CD4-positive, alpha-beta T cell (primary cell): ENCODE measurements around the gene ANKLE2. TPM values are rescaled to one million over a fixed set of nuclear protein-coding genes. Genes with fewer than 3 reads are reported as not detected.
"Not testable (repeated sequence)": the region's sequence is repeated elsewhere in the genome, so short reads cannot be mapped to it uniquely, and the experiment has no call there.

ENCODE experiments used
- ATAC-seq: fragments of 200-7000 bp; cut with Tn5 transposase; one replicate; pipeline ENCODE4 v1.10.0; 2022; ENCODE audit warnings: mild to moderate bottlenecking; ENCODE audit not compliant: poor library complexity
- CTCF ChIA-PET: fragments of 350-600 bp; sonication (Branson Sonifier 250); formaldehyde crosslinking; loops from one replicate; lab custom pipeline; 2021; ENCODE audit warnings: antibody characterized with exemption, inconsistent platforms; lab: Charles Lee
- POLR2A ChIA-PET: fragments of 350-600 bp; sonication (Branson Sonifier 250); formaldehyde crosslinking; loops from one replicate; lab custom pipeline; 2021; ENCODE audit warnings: antibody characterized with exemption, inconsistent platforms; lab: Charles Lee
- DNase-seq, 14 experiments: peaks; one replicate each; pipeline ENCODE4 v3.0.0-alpha.2; 2013 to 2020; ENCODE audit warnings: mixed read lengths in 2 of 14
- H3K27ac ChIP-seq, 2 donors: one replicate each; pipeline versions ENCODE4 v1.5.1 to v1.7.0; 2013; ENCODE audit warnings: low read length in 2 of 2, low read depth in 1 of 2, mild to moderate bottlenecking in 1 of 2
- H3K27me3 ChIP-seq, 2 experiments: 1 replicate in 1 of 2; 2 replicates in 1 of 2; pipeline versions ENCODE4 v1.6.1 to v1.7.0; 2013; ENCODE audit warnings: low read length in 2 of 2, control low read depth in 1 of 2, mild to moderate bottlenecking in 1 of 2, moderate library complexity in 1 of 2; ENCODE audit not compliant: insufficient read depth in 2 of 2, control insufficient read depth in 1 of 2
- H3K36me3 ChIP-seq: one replicate; pipeline ENCODE4 v1.6.1; 2013; ENCODE audit warnings: low read length, control low read depth; ENCODE audit not compliant: insufficient read depth
- H3K4me1 ChIP-seq: one replicate; pipeline ENCODE4 v1.6.1; 2013; ENCODE audit warnings: low read length, control low read depth; ENCODE audit not compliant: insufficient read depth
- H3K4me3 ChIP-seq: one replicate; pipeline ENCODE4 v1.5.1; 2013; ENCODE audit warnings: mild to moderate bottlenecking, low read length, moderate library complexity
- H3K9me3 ChIP-seq, 2 experiments: 1 replicate in 1 of 2; 2 replicates in 1 of 2; pipeline versions ENCODE4 v1.6.1 to v1.7.0; 2013; ENCODE audit warnings: low read length in 2 of 2, mild to moderate bottlenecking in 2 of 2, control low read depth in 1 of 2, moderate library complexity in 1 of 2; ENCODE audit not compliant: control insufficient read depth in 1 of 2, insufficient read depth in 1 of 2
- H3K27ac Mint-ChIP-seq: one replicate; pipeline ENCODE4 v1.8.0; 2020; ENCODE audit warnings: mixed read lengths
- H3K27me3 Mint-ChIP-seq: one replicate; pipeline ENCODE4 v1.8.0; 2021; ENCODE audit warnings: mixed read lengths
- H3K36me3 Mint-ChIP-seq: one replicate; pipeline ENCODE4 v1.8.0; 2021; ENCODE audit warnings: low read depth, mixed read lengths
- H3K4me1 Mint-ChIP-seq: one replicate; pipeline ENCODE4 v1.8.0; 2021; ENCODE audit warnings: low read depth, mixed read lengths
- H3K4me3 Mint-ChIP-seq: one replicate; pipeline ENCODE4 v1.8.0; 2020; ENCODE audit warnings: mild to moderate bottlenecking, mixed read lengths
- H3K9me3 Mint-ChIP-seq: one replicate; pipeline ENCODE4 v1.8.0; 2020; ENCODE audit warnings: mixed read lengths
- CTCF ChIP-seq: fragments of 200-600 bp; IDR thresholded peaks from one replicate; pipeline ENCODE4 v1.8.0; 2022; ENCODE audit warnings: antibody characterized with exemption, mild to moderate bottlenecking
- intact Hi-C, 2 experiments: fragments of 100-400 bp; cut with DNase I in 1 of 2; cut with micrococcal nuclease in 1 of 2; formaldehyde crosslinking; loops; one replicate each; pipeline versions ENCODE4 v1.15.1 to v1.9.0; 2023 to 2025; cut with DNase I, micrococcal nuclease
- total RNA-seq, 174 experiments: library from RNA in 2 of 174; stranded (reverse) in 2 of 174; gene quantifications; one replicate each; pipeline ENCODE4 v1.2.3 and lab custom pipeline; 2021 to 2026

The ANKLE2 gene
- total RNA-seq, 2 experiments from 2014 or later = 61.7 to 65.7 TPM

- Mint-ChIP-seq H3K36me3 (peaks cover 47% of the 10 kb centered on the region), H3K27ac (peak overlapping the region; percentile 33), H3K4me3 (no peak overlapping the region), H3K27me3 (no peaks in the 10 kb centered on the region), H3K9me3 (no peaks in the 10 kb centered on the region), H3K4me1 (peaks cover 15% of the 10 kb centered on the region)
- Histone ChIP-seq H3K9me3 (no peaks in the 10 kb centered on the region), H3K27me3 (no peaks in the 10 kb centered on the region), H3K27ac (no peak overlapping the region), H3K4me3 (no peak overlapping the region), H3K36me3 (peaks cover 56% of the 10 kb centered on the region), H3K4me1 (peaks cover 15% of the 10 kb centered on the region)
- intact Hi-C loops = no loop called here
- TF ChIP-seq CTCF = no peak
- ATAC-seq (no peak), DNase-seq (no peak)
- ChIA-PET POLR2A (interaction anchor here (0.6 kb wide), 1 partner anchor 203 kb away, joined by 3 read pairs; no protein-coding TSS in a partner anchor), CTCF (no interaction called here)
Observed at GRCh38 chr12:132754160-132754932, 7.3 kb downstream of the ANKLE2 start.

- H3K27ac Mint-ChIP-seq = not testable (repeated sequence)
Observed at GRCh38 chr12:132753670-132754069, 8.0 kb downstream of the ANKLE2 start.

GRCh38 chr12:132748319-132748718 lies 13.3 kb downstream of the ANKLE2 start:
- peaks cover 80% of the 10 kb centered on the region for H3K36me3 Mint-ChIP-seq
- POLR2A ChIA-PET = no interaction called here
- DNase-seq (no peak), ATAC-seq (no peak)
- peaks cover 8% of the 10 kb centered on the region for H3K4me1 Mint-ChIP-seq
- CTCF ChIA-PET = no interaction called here
- H3K4me3 Mint-ChIP-seq = no peak overlapping the region
- H3K27me3 Mint-ChIP-seq = no peaks in the 10 kb centered on the region
- TF ChIP-seq CTCF = no peak
- Histone ChIP-seq H3K27ac (no peak overlapping the region), H3K4me1 (peaks cover 3% of the 10 kb centered on the region), H3K27me3 (no peaks in the 10 kb centered on the region), H3K4me3 (no peak overlapping the region), H3K36me3 (peaks cover 89% of the 10 kb centered on the region), H3K9me3 (no peaks in the 10 kb centered on the region)
- no peak overlapping the region for H3K27ac Mint-ChIP-seq
- H3K9me3 Mint-ChIP-seq = no peaks in the 10 kb centered on the region
- intact Hi-C loops = no loop called here

More at GRCh38 chr12:132753670-132754069, 8.0 kb downstream of the ANKLE2 start:
- H3K4me1 ChIP-seq = peaks cover 11% of the 10 kb centered on the region
- H3K9me3 ChIP-seq, ATAC-seq, H3K9me3 Mint-ChIP-seq, H3K4me3 ChIP-seq, CTCF ChIA-PET, intact Hi-C loops, H3K27ac ChIP-seq, H3K27me3 Mint-ChIP-seq, H3K27me3 ChIP-seq, DNase-seq, H3K4me3 Mint-ChIP-seq: not testable (repeated sequence)
- Mint-ChIP-seq H3K4me1 (peaks cover 12% of the 10 kb centered on the region), H3K36me3 (peaks cover 48% of the 10 kb centered on the region)
- H3K36me3 ChIP-seq = peaks cover 61% of the 10 kb centered on the region
- POLR2A ChIA-PET = interaction anchor here (0.6 kb wide), 1 partner anchor 203 kb away, joined by 3 read pairs; no protein-coding TSS in a partner anchor
